ENCODE results near the gene PLPPR1.
"Not testable (repeated sequence)": the region's sequence is repeated elsewhere in the genome, so short reads cannot be mapped to it uniquely, and the experiment has no call there.

Gene PLPPR1

DNA sequence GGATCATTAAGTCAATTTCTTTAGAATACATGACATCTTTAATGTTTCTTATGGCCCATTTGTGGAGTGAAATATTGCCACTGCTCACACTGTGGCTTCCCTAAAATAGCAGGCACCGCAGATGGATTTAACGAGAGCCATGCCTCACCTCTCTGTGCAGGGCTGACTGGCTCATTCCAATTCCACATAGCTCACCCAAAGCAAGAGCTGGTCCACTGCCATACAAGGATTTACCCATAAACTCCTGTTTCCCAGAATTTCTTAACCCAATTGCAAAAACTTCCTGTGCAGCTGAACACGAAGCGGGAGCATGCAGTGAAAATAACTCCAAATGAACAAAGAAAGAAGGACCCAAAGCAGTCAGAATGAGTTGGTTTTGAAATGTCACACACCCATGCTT is 196.7 kb downstream of the PLPPR1 start:
- DNase-seq, result no peak

GRCh38 chr9:101226161-101226560 is 197.6 kb downstream of the PLPPR1 start:
- DNase-seq, result no peak

GRCh38 chr9:101226803-101227202 is 198.3 kb downstream of the PLPPR1 start:
- no peak for DNase-seq

DNA sequence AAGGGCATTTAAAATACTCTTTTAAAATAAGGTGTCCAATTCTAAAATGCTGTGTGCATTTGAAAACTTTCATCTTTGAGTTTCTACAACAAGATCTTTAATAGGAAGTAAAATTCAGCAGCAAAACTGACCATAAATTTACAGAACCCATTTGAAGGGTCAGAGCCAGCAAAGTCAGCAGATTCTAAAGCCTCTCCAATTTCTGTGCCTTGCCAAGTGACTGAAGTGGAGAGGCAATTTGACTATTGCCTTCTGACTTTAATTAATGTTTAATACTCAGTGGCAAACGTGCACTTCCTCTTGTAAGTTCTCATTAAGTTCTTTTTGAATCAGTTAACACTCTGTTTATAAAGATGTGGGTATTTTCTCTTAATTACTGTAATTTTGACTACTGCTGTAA is 201.1 kb downstream of the PLPPR1 start:
- no peak for DNase-seq

- DNase-seq, result no peak
Measured at GRCh38 chr9:101232405-101232977, 204.0 kb downstream of the PLPPR1 start.

DNA sequence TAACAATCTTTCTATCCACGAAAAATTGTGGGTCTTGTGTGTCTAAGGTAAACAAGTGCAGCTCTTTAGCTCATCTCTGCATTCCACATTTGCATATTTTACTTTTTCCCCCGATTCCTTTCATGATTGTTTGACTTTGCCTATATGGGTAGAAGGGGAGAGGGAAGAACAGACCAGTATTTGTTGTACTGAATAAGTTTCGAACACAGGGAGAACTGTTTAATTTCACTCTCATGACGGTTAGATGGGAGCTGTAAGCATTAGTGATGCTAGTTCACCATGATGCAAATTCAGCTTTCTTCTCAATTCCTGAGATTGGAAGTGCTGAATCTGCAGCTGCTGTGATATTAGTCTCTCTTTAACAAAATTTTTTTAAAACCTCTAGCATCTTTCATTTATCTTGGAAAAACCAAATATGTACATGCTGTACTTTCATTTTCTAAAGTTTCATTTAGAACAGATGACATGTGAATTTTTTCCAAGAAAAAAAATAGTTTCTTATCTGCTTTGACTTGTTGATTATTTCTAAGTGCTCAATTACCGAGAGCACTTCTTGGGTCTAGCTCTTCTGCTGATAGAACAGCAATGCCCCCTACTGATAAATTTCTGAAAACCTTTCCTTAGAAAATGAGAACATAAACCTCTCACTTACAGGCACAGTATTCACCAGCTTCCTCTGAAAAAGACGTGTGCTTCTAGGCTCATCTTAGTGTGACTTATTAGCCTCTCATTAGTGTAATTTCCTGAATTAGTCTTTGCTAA is 206.8 kb downstream of the PLPPR1 start:
- DNase-seq, result no peak

GRCh38 chr9:101242651-101243050 is 214.1 kb downstream of the PLPPR1 start:
- DNase-seq, result no peak

GRCh38 chr9:101246691-101247090 is 218.2 kb downstream of the PLPPR1 start:
- DNase-seq, result no peak

DNA sequence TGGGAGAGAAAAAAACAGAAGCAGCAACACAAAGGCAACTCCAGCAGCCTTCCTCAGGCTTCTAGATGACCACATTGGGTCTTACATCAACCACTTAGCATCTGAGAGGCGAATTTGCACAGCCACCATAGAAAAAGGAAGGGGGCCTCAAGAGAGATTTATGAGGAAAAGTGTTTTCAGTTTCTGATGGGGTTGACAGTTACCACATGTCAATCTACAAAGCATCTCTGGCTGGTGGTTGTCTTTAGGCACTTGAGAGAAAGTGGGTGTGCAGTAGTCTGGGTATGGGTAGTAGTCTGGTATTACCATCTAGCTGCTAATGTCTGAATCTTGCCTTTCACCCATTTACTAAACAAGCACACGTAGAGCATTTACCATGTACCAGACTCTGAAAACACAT is 218.8 kb downstream of the PLPPR1 start:
- DNase-seq, result no peak

- no peak for DNase-seq
Measured at GRCh38 chr9:101254733-101255433, 226.4 kb downstream of the PLPPR1 start.

DNA sequence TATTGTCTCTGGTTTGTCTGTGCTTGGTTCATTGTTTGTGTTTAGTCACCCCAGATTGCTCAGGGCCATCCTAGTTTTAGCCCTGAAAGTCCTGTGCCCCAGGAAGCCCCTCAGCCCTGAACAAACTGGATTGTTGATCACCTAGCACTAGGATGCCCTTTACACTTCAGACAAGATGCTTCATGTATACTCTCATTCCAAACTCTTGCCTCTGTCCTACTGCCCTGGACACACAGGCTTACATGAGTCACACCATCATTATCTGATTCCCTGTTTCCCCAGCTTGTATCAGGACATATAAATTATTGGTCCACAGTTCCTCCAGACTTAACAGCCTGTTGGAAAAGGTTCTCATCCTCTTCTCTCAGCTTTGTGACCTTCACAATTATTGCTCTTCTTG is 236.2 kb downstream of the PLPPR1 start:
- DNase-seq, result no peak

DNA sequence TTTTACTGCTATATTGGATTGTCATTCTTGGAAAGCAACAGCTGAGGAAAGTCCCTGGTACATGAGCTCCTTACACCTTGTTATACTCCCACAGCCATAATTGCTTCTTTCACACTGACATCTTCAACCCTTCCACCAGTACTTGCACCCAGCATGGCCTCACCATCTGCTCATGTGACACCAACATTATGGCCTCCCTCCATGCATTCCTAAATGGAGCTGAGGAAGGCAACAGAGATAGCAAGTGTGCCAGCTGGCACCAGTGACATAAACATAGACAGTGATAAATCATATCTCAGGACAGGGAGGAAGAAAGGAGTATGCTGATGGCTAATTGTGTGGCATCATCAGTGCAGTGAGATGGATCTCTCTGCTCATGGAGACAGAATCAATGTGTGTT is 236.7 kb downstream of the PLPPR1 start:
- no peak for DNase-seq

- DNase-seq, result no peak
Measured at GRCh38 chr9:101268426-101268825, 239.9 kb downstream of the PLPPR1 start.

- DNase-seq, result no peak
Measured at GRCh38 chr9:101269591-101270283, 241.2 kb downstream of the PLPPR1 start.

GRCh38 chr9:101270302-101270701 is 241.8 kb downstream of the PLPPR1 start:
- no peak for DNase-seq

DNA sequence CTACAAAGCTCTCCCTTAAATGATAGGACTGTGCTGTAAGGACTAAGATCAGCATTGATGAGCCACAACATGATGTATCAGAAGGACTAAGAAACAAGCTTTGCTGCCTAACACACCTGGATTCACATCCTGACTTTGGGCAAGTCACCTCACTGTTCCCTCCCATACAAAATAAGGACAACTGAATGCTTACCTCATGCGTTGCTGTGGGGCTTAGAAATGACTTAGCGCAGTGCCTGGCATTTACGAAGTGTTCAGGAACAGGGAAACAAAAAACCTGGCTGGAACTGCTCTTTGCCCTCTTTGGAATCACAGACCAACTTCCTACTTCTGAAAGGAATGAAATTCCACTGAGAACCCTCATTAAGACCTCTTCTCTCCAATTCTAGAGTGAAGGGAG is 242.6 kb downstream of the PLPPR1 start:
- no peak for DNase-seq

GRCh38 chr9:101274971-101275768 is 246.6 kb downstream of the PLPPR1 start:
- no peak for DNase-seq

- no peak for DNase-seq
Measured at GRCh38 chr9:101275769-101276250, 247.3 kb downstream of the PLPPR1 start.

- not testable (repeated sequence) for DNase-seq
Measured at GRCh38 chr9:101291043-101291442, 262.5 kb downstream of the PLPPR1 start.

DNA sequence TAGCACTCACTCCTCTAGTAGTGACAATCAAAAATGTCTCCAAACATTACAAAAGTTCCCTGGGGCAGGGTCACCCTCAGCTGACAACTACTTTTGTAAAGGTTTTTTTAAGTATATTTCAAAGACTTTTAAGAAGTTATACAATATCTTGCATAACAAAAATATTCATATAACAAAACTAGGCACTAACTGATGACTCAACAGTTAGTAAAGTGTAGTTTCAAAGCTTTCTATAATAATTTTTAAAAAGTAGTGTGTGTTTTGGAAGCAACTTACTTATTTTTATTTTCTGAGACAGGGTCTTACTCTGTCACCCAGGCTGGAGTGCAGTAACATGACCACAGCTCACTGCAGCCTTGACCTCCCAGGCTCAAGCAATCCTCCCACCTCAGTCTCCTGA is 271.4 kb downstream of the PLPPR1 start:
- DNase-seq, result no peak

GRCh38 chr9:101307051-101307450 is 278.5 kb downstream of the PLPPR1 start:
- DNase-seq, result no peak

- no peak for DNase-seq
Measured at GRCh38 chr9:101307524-101308213, 279.1 kb downstream of the PLPPR1 start.

All from left hindlimb (tissue), 1 donor.